WTC11 (cell line): ENCODE measurements around the gene KIF26A.

Experiments used
- ATF2 ChIP-seq: sonication (generic); formaldehyde crosslinking; IDR thresholded peaks from 2 replicates; pipeline ENCODE4 v1.8.1; 2022; ENCODE audit warnings: low read depth, missing genetic modification reagents, borderline replicate concordance
- JUN ChIP-seq: sonication (generic); formaldehyde crosslinking; IDR thresholded peaks from 2 replicates; pipeline ENCODE4 v1.8.0; 2023; ENCODE audit warnings: mild to moderate bottlenecking, missing genetic modification reagents
- SOX15 ChIP-seq: fragments of 250-450 bp; sonication (Bioruptor Pico); IDR thresholded peaks from 2 replicates; pipeline ENCODE4 v1.9.0; 2021; ENCODE audit warnings: mild to moderate bottlenecking
- TF ChIP-seq, protein P1 (sequence below): fragments of 200-600 bp; IDR thresholded peaks from 2 replicates; pipeline ENCODE4 v1.8.0; 2022; ENCODE audit warnings: antibody characterized with exemption
- TF ChIP-seq, protein P2 (sequence below): sonication (generic); formaldehyde crosslinking; IDR thresholded peaks from 2 replicates; pipeline ENCODE4 v1.8.1; 2022; ENCODE audit warnings: missing genetic modification reagents, borderline replicate concordance

DNA sequence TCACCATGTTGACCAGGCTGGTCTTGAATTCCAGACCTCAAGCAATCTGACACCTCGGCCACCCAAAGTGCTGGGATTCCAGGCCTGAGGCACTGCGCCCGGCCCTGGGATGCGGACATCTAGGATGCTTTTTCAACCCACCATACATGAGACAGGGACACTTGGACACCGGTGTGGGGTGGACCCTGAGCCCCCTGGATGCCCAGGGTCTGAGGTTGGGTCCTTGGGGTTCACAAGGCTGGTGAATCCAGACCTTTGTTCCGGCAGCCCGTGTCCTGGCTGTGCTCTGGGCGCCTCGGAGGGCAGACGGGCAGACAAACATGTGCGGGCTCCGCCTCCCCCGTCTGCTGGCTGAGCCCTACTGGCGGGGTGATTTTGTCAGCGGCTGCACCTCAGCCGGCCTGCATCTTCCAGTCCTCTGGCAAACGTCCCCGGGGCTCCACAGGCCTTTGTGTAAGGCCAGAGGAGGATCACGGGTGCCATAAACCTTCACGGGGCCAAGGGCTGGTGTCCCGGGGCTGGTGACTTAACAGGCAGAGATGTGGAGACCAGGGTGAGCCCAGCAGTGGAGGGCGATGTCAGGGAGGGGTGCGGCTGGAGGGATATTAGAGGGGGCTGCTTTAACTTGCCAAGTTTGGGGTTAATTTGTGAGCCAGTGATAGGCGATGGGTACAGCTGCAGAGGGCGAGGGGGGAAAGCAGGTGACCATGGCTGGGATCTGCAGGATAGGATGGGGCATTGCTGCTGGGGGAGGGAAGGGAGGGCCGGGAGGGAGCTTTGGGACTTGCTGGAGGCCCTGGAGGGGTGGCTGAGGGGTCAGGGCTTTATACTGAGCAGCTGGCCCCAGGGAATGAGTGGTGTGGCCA is 47.1 kb upstream of the KIF26A start:
- TF ChIP-seq, protein P1, sequence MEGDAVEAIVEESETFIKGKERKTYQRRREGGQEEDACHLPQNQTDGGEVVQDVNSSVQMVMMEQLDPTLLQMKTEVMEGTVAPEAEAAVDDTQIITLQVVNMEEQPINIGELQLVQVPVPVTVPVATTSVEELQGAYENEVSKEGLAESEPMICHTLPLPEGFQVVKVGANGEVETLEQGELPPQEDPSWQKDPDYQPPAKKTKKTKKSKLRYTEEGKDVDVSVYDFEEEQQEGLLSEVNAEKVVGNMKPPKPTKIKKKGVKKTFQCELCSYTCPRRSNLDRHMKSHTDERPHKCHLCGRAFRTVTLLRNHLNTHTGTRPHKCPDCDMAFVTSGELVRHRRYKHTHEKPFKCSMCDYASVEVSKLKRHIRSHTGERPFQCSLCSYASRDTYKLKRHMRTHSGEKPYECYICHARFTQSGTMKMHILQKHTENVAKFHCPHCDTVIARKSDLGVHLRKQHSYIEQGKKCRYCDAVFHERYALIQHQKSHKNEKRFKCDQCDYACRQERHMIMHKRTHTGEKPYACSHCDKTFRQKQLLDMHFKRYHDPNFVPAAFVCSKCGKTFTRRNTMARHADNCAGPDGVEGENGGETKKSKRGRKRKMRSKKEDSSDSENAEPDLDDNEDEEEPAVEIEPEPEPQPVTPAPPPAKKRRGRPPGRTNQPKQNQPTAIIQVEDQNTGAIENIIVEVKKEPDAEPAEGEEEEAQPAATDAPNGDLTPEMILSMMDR, result no peak
- TF ChIP-seq ATF2 (CRISPR knock-in tag) (no peak), JUN (no peak), SOX15 (CRISPR knock-in tag) (no peak)
- TF ChIP-seq, protein P2, sequence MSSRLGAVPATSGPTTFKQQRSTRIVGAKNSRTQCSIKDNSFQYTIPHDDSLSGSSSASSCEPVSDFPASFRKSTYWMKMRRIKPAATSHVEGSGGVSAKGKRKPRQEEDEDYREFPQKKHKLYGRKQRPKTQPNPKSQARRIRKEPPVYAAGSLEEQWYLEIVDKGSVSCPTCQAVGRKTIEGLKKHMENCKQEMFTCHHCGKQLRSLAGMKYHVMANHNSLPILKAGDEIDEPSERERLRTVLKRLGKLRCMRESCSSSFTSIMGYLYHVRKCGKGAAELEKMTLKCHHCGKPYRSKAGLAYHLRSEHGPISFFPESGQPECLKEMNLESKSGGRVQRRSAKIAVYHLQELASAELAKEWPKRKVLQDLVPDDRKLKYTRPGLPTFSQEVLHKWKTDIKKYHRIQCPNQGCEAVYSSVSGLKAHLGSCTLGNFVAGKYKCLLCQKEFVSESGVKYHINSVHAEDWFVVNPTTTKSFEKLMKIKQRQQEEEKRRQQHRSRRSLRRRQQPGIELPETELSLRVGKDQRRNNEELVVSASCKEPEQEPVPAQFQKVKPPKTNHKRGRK (CRISPR knock-in tag), result no peak
